ENCODE results near the gene CTAGE6.
"Not testable (repeated sequence)": the region's sequence is repeated elsewhere in the genome, so short reads cannot be mapped to it uniquely, and the experiment has no call there.

GRCh38 chr7:143712381-143712780 is 45.1 kb downstream of the CTAGE6 start:
- TF ChIP-seq EZH2 (IDR thresholded peaks at IDR 0.05; ENCODE audit: borderline replicate concordance, low read depth, low read length, severe bottlenecking); CTCF (IDR thresholded peaks at IDR 0.05; ENCODE audit: borderline replicate concordance, extremely low read depth, low read length, poor library complexity, severe bottlenecking): not testable (repeated sequence)
